Activated naive CD8-positive, alpha-beta T cell treated with anti-CD3 and anti-CD28 coated beads, Interleukin-2, amount 50 U/mL, for 24 hours (primary cell): ENCODE data around the gene OR2T35.
A peak's percentile ranks its signal among the peaks of the same experiment; 100 is the strongest.
"Not testable (repeated sequence)": the region's sequence is repeated elsewhere in the genome, so short reads cannot be mapped to it uniquely, and the experiment has no call there.

Experiments used
- ATAC-seq: fragments of 150-1000 bp; cut with Tn5 transposase; one replicate; pipeline ENCODE4 v1.10.0; 2021
- DNase-seq: peaks from one replicate; pipeline ENCODE4 v3.0.0; 2021
- H3K27ac Mint-ChIP-seq: one replicate; pipeline ENCODE4 v1.8.0; 2021; ENCODE audit warnings: mild to moderate bottlenecking, mixed read lengths
- H3K27me3 Mint-ChIP-seq: one replicate; pipeline ENCODE4 v1.8.0; 2021; ENCODE audit warnings: mixed read lengths
- H3K36me3 Mint-ChIP-seq: one replicate; pipeline ENCODE4 v1.8.0; 2021; ENCODE audit warnings: low read depth, mixed read lengths
- H3K4me1 Mint-ChIP-seq: one replicate; pipeline ENCODE4 v1.8.0; 2021; ENCODE audit warnings: mixed read lengths
- H3K4me3 Mint-ChIP-seq: one replicate; pipeline ENCODE4 v1.8.0; 2021; ENCODE audit warnings: mild to moderate bottlenecking, moderate library complexity, mixed read lengths
- H3K9me3 Mint-ChIP-seq: one replicate; pipeline ENCODE4 v1.8.0; 2021; ENCODE audit warnings: mixed read lengths

The OR2T35 gene

GRCh38 chr1:248639652-248640051, 5.4 kb downstream of the OR2T35 start:
- not testable (repeated sequence) for H3K4me3 Mint-ChIP-seq, H3K27ac Mint-ChIP-seq, DNase-seq, H3K4me1 Mint-ChIP-seq, H3K27me3 Mint-ChIP-seq, H3K36me3 Mint-ChIP-seq, H3K9me3 Mint-ChIP-seq, ATAC-seq

GRCh38 chr1:248636612-248637011, 8.5 kb downstream of the OR2T35 start:
- not testable (repeated sequence) for H3K27me3 Mint-ChIP-seq

GRCh38 chr1:248634991-248635390, 10.1 kb downstream of the OR2T35 start, which contains the start of gene OR2T11:
Gene OR2T11, minus strand, starts transcription at chr1:248635091. Its CDS starts 7,963 bp downstream, at chr1:248627128.
- not testable (repeated sequence) for H3K27ac Mint-ChIP-seq, ATAC-seq, H3K4me1 Mint-ChIP-seq, H3K9me3 Mint-ChIP-seq, H3K4me3 Mint-ChIP-seq, H3K36me3 Mint-ChIP-seq, H3K27me3 Mint-ChIP-seq, DNase-seq

More at GRCh38 chr1:248636612-248637011, 8.5 kb downstream of the OR2T35 start:
- not testable (repeated sequence) for DNase-seq, H3K9me3 Mint-ChIP-seq, H3K27ac Mint-ChIP-seq, ATAC-seq, H3K4me1 Mint-ChIP-seq, H3K4me3 Mint-ChIP-seq, H3K36me3 Mint-ChIP-seq

- no peak for ATAC-seq
- Mint-ChIP-seq H3K4me3 (no peak overlapping the region), H3K36me3 (no peaks in the 10 kb centered on the region), H3K4me1 (no peaks in the 10 kb centered on the region), H3K27me3 (peaks cover 2% of the 10 kb centered on the region), H3K9me3 (no peaks in the 10 kb centered on the region), H3K27ac (no peak overlapping the region)
- no peak for DNase-seq
Measured at GRCh38 chr1:248631354-248632008, 13.6 kb downstream of the OR2T35 start.

GRCh38 chr1:248630551-248630950, 14.5 kb downstream of the OR2T35 start:
- H3K4me3 Mint-ChIP-seq = no peak overlapping the region
- H3K36me3 Mint-ChIP-seq = no peaks in the 10 kb centered on the region
- ATAC-seq = no peak
- peaks cover 2% of the 10 kb centered on the region for H3K27me3 Mint-ChIP-seq
- no peak for DNase-seq
- no peaks in the 10 kb centered on the region for H3K4me1 Mint-ChIP-seq
- no peaks in the 10 kb centered on the region for H3K9me3 Mint-ChIP-seq
- no peak overlapping the region for H3K27ac Mint-ChIP-seq

- Mint-ChIP-seq H3K4me1 (no peaks in the 10 kb centered on the region), H3K27me3 (peaks cover 2% of the 10 kb centered on the region), H3K4me3 (no peak overlapping the region), H3K27ac (no peak overlapping the region), H3K9me3 (no peaks in the 10 kb centered on the region), H3K36me3 (no peaks in the 10 kb centered on the region)
- no peak for ATAC-seq
- no peak for DNase-seq
Measured at GRCh38 chr1:248627971-248628844, 16.9 kb downstream of the OR2T35 start.

- Mint-ChIP-seq H3K4me1 (no peaks in the 10 kb centered on the region), H3K4me3 (no peak overlapping the region), H3K27me3 (peaks cover 2% of the 10 kb centered on the region), H3K27ac (no peak overlapping the region), H3K9me3 (no peaks in the 10 kb centered on the region), H3K36me3 (no peaks in the 10 kb centered on the region)
- ATAC-seq (no peak), DNase-seq (no peak)
Measured at GRCh38 chr1:248625971-248626370, 19.1 kb downstream of the OR2T35 start.

GRCh38 chr1:248625166-248625565, 19.9 kb downstream of the OR2T35 start:
- Mint-ChIP-seq H3K9me3 (no peaks in the 10 kb centered on the region), H3K27me3 (peaks cover 2% of the 10 kb centered on the region), H3K4me1 (no peaks in the 10 kb centered on the region), H3K4me3 (no peak overlapping the region), H3K27ac (no peak overlapping the region), H3K36me3 (no peaks in the 10 kb centered on the region)
- DNase-seq = no peak
- ATAC-seq = no peak

- no peak overlapping the region for H3K27ac Mint-ChIP-seq
- no peaks in the 10 kb centered on the region for H3K36me3 Mint-ChIP-seq
- peak; percentile 70 for ATAC-seq
- no peak for DNase-seq
- H3K9me3 Mint-ChIP-seq = no peaks in the 10 kb centered on the region
- no peak overlapping the region for H3K4me3 Mint-ChIP-seq
- no peaks in the 10 kb centered on the region for H3K4me1 Mint-ChIP-seq
- H3K27me3 Mint-ChIP-seq = no peaks in the 10 kb centered on the region
Measured at GRCh38 chr1:248622570-248623001, 22.5 kb downstream of the OR2T35 start.

- no peak for ATAC-seq
- no peak for DNase-seq
Measured at GRCh38 chr1:248621770-248622169, 23.3 kb downstream of the OR2T35 start.

GRCh38 chr1:248618878-248619277, 26.2 kb downstream of the OR2T35 start:
- peak; percentile 71 for DNase-seq
- peak; percentile 65 for ATAC-seq
- Mint-ChIP-seq H3K4me3 (no peak overlapping the region), H3K36me3 (no peaks in the 10 kb centered on the region), H3K9me3 (peaks cover 10% of the 10 kb centered on the region), H3K27me3 (no peaks in the 10 kb centered on the region), H3K27ac (no peak overlapping the region), H3K4me1 (peaks cover 10% of the 10 kb centered on the region)

More at GRCh38 chr1:248621770-248622169, 23.3 kb downstream of the OR2T35 start:
- Mint-ChIP-seq H3K36me3 (no peaks in the 10 kb centered on the region), H3K27me3 (no peaks in the 10 kb centered on the region), H3K27ac (no peak overlapping the region), H3K4me3 (no peak overlapping the region), H3K9me3 (no peaks in the 10 kb centered on the region), H3K4me1 (no peaks in the 10 kb centered on the region)

- H3K36me3 Mint-ChIP-seq = no peaks in the 10 kb centered on the region
- no peaks in the 10 kb centered on the region for H3K27me3 Mint-ChIP-seq
- H3K9me3 Mint-ChIP-seq = peaks cover 10% of the 10 kb centered on the region
- no peak overlapping the region for H3K4me3 Mint-ChIP-seq
- peaks cover 17% of the 10 kb centered on the region for H3K4me1 Mint-ChIP-seq
- DNase-seq = no peak
- ATAC-seq = no peak
- H3K27ac Mint-ChIP-seq = no peak overlapping the region
Measured at GRCh38 chr1:248618119-248618518, 27.0 kb downstream of the OR2T35 start.

GRCh38 chr1:248613742-248614141, 31.3 kb downstream of the OR2T35 start:
- peak overlapping the region; percentile 84 for H3K27ac Mint-ChIP-seq
- DNase-seq (no peak), ATAC-seq (peak; percentile 75)
- peaks cover 10% of the 10 kb centered on the region for H3K9me3 Mint-ChIP-seq
- no peaks in the 10 kb centered on the region for H3K36me3 Mint-ChIP-seq
- peak overlapping the region; percentile 14 for H3K4me3 Mint-ChIP-seq
- no peaks in the 10 kb centered on the region for H3K27me3 Mint-ChIP-seq
- H3K4me1 Mint-ChIP-seq = peaks cover 44% of the 10 kb centered on the region

GRCh38 chr1:248611883-248612414, 33.1 kb downstream of the OR2T35 start:
- ATAC-seq = peak; percentile 93

GRCh38 chr1:248610301-248610700, 34.8 kb downstream of the OR2T35 start:
- ATAC-seq (no peak), DNase-seq (no peak)
- H3K4me3 Mint-ChIP-seq = no peak overlapping the region
- no peaks in the 10 kb centered on the region for H3K27me3 Mint-ChIP-seq
- peaks cover 44% of the 10 kb centered on the region for H3K4me1 Mint-ChIP-seq
- H3K27ac Mint-ChIP-seq = peak overlapping the region; percentile 23
- no peaks in the 10 kb centered on the region for H3K36me3 Mint-ChIP-seq
- peaks cover 10% of the 10 kb centered on the region for H3K9me3 Mint-ChIP-seq

More at GRCh38 chr1:248611883-248612414, 33.1 kb downstream of the OR2T35 start:
- no peak overlapping the region for H3K4me3 Mint-ChIP-seq
- peaks cover 44% of the 10 kb centered on the region for H3K4me1 Mint-ChIP-seq
- no peaks in the 10 kb centered on the region for H3K27me3 Mint-ChIP-seq
- H3K9me3 Mint-ChIP-seq = peaks cover 10% of the 10 kb centered on the region
- DNase-seq = peak; percentile 40
- H3K36me3 Mint-ChIP-seq = no peaks in the 10 kb centered on the region
- H3K27ac Mint-ChIP-seq = no peak overlapping the region
